NB4 (cell line): ENCODE measurements around the gene MGRN1.

Experiments
- POLR2A ChIP-seq: IDR thresholded peaks from 2 replicates; pipeline ENCODE4 v1.6.1; 2011; ENCODE audit warnings: mild to moderate bottlenecking; ENCODE audit not compliant: insufficient read length; ENCODE audit errors: extremely low read depth
- TF ChIP-seq, protein P1 (sequence below): IDR thresholded peaks from one replicate; pipeline ENCODE4 v1.5.1; 2012; ENCODE audit warnings: low read depth, low read length
- TF ChIP-seq, protein P2 (sequence below): IDR thresholded peaks from 2 replicates; pipeline ENCODE4 v1.6.1; 2011; ENCODE audit warnings: low read depth, low read length

DNA sequence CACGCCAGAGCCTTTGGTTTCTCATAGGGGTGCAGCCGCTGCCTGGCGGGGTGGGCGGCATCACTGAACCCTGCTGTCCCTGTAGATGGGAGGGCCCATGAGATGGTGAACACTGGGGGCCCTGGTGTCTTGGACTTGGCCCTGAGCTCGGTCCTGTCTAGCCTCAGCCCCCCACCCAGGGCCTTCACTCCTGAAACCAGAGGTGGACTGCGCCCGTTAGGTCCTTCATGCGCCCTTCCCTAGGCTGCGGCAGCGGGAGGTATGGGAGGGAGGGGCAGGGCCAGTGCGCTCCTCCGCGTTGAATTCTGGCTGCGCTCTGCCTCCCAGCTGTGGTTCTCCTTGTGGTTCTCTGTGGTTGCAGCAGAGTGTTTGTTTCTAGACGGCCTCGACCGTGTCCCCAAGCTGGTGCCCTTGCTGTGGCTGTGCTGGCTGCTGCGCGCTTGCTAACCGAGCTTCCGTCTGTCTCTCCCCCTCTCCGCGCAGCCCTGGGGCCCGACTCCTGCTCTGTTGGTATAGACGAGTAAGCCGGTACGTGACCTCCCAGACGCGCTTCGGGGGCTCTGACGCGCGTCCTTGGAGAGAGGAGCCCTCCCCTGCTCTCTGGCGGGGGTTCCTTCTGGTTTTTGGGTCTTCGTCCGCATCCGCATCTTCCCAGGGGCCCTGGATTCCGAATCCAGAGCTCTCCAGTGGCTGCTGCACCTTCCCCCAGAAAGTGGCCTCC lies 61.3 kb downstream of the MGRN1 start:
- TF ChIP-seq, protein P1, sequence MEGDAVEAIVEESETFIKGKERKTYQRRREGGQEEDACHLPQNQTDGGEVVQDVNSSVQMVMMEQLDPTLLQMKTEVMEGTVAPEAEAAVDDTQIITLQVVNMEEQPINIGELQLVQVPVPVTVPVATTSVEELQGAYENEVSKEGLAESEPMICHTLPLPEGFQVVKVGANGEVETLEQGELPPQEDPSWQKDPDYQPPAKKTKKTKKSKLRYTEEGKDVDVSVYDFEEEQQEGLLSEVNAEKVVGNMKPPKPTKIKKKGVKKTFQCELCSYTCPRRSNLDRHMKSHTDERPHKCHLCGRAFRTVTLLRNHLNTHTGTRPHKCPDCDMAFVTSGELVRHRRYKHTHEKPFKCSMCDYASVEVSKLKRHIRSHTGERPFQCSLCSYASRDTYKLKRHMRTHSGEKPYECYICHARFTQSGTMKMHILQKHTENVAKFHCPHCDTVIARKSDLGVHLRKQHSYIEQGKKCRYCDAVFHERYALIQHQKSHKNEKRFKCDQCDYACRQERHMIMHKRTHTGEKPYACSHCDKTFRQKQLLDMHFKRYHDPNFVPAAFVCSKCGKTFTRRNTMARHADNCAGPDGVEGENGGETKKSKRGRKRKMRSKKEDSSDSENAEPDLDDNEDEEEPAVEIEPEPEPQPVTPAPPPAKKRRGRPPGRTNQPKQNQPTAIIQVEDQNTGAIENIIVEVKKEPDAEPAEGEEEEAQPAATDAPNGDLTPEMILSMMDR: no peak
- TF ChIP-seq POLR2A: no peak
- TF ChIP-seq, protein P2, sequence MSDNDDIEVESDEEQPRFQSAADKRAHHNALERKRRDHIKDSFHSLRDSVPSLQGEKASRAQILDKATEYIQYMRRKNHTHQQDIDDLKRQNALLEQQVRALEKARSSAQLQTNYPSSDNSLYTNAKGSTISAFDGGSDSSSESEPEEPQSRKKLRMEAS: no peak
